GM12801 (cell line): ENCODE data around the gene LY6G5B.

Experiments
- CTCF ChIP-seq: IDR thresholded peaks from one replicate; pipeline ENCODE4 v1.5.1; 2011; ENCODE audit warnings: control low read depth; ENCODE audit not compliant: insufficient read length; ENCODE audit errors: extremely low read depth

Gene LY6G5B

DNA sequence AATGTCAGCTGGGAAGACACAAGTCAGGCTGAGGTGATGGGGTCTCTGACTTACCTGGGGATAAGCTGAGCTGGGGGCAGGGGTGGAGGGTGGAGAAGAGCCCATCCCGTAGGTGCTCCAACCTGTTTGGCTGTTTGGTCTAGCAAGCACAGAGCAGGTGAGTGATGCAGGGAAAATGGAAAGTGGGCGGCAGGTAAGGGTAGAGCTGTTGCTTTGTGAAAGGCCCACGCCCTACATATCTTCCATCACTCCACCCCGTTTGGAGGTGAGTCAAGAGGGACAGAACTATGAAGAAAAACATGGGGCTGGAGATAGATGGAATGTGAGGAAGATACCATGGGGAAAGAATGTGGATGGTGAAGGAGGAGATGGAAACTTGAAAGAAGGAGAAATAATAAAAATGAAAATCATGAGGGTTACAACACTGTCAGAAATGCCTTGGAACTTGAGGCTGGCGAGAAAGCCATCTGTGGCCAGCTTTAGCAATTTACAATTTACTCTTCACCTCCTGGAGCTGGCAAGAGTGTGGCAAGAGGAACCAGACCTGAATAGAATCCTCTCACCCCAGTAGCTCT is 50.5 kb downstream of the LY6G5B start:
- no peak for TF ChIP-seq CTCF

- TF ChIP-seq CTCF, result no peak
Observed at GRCh38 chr6:31721351-31722020, 51.7 kb downstream of the LY6G5B start, which contains the start of gene LY6G6C. Gene LY6G6C (minus strand): TSS chr6:31721746. CDS start chr6:31721679, 67 bp downstream.

GRCh38 chr6:31722173-31722572 is 52.4 kb downstream of the LY6G5B start:
- TF ChIP-seq CTCF, result no peak
